HL-60/S4 (cell line): ENCODE results near the gene MAN1C1.
"Not testable (repeated sequence)": the region's sequence is repeated elsewhere in the genome, so short reads cannot be mapped to it uniquely, and the experiment has no call there.

Source experiments
- in situ Hi-C: fragments of 300-500 bp; cut with MboI; formaldehyde crosslinking; loops from 2 replicates; pipeline ENCODE4 v1.14.3; 2022; ENCODE audit warnings: low sequenced_read_pairs

The MAN1C1 gene

DNA sequence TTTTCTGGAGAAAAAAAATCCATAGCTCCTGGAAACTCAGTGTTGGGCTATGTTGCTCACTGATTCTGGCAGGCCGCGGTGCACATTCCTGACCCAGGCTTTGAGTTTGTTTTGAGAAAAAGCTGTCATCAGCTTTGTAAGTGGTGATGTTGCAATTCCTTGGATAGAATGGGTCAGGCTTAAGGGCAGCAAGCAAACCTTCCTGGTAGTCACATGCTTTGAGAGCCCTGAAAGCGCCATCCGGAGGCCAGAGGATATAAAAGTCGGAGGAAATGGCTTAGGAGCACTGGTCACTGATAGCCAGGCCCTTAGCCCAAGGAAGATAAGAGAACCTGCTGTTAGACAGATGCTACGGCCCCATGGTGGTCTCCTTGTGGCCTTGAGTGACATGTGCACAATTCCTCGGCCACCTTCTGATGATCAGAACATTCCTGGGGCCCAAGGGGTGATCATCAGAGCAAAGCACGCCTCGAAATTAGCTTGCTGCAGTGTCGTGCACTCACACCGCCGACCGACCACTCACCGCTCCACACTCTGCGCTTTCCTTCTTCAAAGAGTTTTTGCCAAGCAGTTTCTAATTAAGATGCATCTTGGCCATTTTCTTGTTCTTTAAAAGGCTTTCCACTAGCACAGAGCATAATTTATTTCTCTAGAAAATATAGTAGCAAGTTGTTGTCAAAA lies 78.6 kb downstream of the MAN1C1 start:
- in situ Hi-C loops: no loop called here

- in situ Hi-C loops: no loop called here
These were observed 79.2 kb downstream of the MAN1C1 start for GRCh38 chr1:25695771-25696311.

- in situ Hi-C loops: not testable (repeated sequence)
These were observed 80.1 kb downstream of the MAN1C1 start for GRCh38 chr1:25696643-25697042.

DNA sequence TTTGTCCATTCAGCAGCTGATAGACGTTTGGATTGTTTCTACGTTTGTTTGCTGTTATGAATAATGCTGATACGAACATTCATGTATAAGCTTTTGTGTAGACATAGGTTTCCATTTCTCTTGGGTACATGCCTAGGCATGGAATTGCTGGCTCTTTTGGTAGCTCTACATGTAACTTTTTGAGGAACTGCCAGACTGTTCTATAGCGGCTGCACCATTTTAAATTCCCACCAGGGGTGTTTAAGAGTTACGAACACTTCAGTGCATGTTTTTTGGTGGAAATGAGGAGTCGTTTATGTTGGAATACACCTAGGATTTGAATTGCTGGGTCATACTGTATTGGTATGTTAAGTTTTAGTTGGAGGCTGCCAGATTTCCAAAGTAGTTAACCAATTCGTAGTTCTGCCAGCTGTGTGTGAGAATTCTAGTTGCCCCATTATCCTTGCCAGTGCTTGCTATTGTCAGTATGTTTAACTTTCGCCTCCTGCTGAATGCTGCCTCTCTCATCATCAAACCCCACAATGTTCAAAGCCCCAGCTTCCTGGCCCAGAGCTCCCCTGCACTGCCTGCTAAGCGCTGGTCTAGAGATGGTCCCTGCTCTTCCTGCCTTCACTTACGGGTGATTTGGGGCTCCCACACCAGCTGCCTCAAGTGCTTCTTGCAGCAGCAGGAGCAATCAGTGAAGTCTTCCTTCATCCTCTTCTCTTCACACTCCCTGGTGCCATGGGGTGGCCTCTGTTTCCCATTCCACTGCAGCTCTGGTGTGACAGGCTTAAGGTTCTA lies 81.0 kb downstream of the MAN1C1 start:
- in situ Hi-C loops: no loop called here

GRCh38 chr1:25698252-25698651 lies 81.7 kb downstream of the MAN1C1 start:
- in situ Hi-C loops: no loop called here

DNA sequence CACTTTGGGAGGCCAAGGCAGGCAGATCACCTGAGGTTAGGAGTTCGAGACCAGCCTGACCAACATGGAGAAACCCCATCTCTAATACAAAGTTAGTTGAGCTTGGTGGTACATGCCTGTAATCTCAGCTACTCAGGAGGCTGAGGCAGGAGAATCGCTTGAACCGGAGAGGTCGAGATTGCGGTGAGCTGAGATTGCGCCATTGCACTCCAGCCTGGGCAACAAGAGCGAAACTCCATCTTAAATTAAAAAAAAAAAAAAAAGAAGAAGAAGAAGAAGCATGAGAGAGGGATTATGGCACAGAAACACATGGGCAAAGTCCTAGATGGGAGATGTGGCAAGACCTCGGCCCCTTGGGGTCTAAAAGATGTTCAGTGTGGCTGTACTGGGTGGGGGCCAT lies 82.5 kb downstream of the MAN1C1 start:
- in situ Hi-C loops: not testable (repeated sequence)

GRCh38 chr1:25699500-25700143 lies 83.0 kb downstream of the MAN1C1 start:
- in situ Hi-C loops: no loop called here

GRCh38 chr1:25700144-25700523 lies 83.5 kb downstream of the MAN1C1 start:
- in situ Hi-C loops: no loop called here

- in situ Hi-C loops: no loop called here
These were observed 84.0 kb downstream of the MAN1C1 start for GRCh38 chr1:25700626-25701025.

DNA sequence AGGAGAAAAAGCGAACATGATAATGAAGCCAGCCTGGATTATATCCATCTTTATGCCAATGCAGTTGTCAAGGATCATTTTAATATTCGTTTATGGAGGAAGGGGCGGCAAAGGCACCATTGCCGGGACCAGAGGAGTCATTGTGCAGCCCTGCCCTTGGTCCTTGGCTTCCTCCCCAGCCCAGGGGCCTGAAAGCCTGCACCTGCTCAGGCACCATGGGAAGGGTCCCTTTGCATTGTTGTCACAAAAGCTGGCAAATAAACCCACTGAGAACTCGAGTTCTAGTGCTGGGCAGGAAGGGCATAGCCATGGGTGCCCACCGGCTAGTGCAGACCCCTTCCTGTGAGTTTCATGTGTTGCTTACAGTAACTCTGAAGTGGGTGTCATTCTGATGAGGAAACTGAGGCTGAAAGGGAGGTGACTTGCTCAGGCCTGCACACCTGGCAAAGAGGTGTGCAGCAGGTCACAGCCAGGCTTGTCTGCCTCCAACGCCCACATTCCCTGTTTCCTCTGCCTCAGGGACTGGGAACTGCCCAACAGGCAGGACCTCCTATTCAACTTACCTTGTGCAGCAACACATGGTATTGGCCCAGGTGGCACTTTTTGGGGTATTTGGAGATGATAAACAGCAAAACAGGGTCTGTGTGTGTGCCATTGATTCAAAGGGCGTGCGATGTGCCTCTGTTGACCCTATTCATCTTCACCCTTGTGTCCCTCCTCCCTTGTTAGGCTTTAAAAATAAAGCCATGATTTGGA lies 84.6 kb downstream of the MAN1C1 start:
- in situ Hi-C loops: no loop called here

- in situ Hi-C loops: no loop called here
These were observed 85.6 kb downstream of the MAN1C1 start for GRCh38 chr1:25702101-25702775.

DNA sequence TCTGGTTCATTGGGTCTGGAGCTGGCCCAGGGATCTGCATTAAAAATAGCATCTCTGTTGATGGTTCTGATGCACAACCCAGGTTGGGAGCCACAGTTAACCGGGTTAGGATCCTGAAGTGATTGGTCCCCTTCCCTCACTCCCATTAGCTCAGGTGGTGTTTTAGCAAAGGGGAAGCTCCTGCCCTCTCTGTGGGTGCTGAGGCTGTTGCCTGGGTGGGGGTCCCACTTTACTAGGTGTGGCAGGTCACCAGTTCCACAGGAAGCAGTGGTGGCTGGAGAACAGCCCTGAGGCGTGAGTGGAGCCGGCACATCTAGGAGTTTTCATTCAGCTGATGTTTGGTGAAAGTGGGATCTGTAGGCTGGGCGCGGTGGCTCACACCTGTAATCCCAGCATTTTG lies 86.5 kb downstream of the MAN1C1 start:
- in situ Hi-C loops: no loop called here

GRCh38 chr1:25703671-25704266 lies 87.2 kb downstream of the MAN1C1 start:
- in situ Hi-C loops: no loop called here

- in situ Hi-C loops: no loop called here
These were observed 87.7 kb downstream of the MAN1C1 start for GRCh38 chr1:25704267-25704691.

DNA sequence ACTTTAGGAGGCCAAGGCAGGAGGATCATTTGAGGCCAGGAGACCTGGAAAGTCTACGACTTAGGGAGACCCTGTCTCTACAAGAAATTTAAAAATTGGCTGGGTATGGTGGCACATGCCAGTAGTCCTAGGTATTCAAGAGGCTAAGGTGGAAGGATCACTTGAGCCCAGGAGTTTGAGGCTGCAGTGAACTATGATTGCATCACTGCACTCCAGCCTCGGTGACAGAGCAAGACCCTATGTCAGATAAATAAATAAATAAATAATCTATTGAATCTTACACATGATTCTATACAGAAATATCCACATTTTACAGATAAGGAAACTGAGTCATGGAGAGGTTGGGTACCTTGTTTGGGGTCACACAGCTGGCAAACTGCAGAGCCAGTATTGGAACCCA lies 89.1 kb downstream of the MAN1C1 start:
- in situ Hi-C loops: no loop called here

DNA sequence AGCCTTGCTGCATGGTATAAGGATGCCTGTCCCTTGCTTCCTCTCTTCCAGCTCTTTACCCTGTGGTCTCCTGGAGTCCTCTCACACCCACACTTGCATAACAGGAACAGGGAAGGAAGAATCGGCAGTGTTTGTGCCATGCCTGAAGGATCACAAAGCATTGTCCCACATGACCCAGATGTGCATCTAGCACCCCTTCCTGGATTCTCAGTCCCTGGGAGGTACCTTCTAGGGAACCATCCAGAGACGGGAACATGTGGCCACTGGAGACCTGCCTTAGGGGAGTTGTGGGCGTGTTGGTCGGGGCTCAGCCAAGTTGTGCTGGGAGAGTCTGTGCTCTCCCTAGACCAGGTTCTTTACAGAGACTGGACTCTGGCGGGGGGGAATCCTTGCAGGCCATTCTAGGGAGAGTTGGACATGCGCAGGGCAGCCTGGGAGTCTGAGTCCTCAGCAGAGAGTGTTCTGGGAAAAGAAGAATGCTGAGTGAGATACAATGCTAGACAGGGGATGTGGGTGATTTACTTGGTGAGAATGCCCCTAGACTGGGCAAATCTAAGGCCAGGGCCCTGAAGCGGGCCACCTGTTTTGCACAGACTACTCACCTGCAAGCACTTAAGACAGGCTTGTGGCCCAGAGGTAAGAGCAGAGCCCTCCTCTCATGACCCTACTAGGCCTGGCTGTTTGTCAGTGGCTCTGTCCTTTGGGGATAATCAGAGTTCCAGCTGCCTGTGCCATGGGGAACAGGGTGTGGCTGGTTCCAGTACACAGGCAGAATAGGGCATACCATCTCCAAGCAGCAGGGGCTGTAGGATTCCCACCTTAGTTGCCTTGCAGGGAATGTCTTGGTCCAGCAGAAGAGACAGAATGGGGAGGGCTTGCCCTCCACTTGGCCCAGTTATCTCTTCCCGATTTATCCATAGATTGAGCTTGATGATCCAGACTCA lies 89.8 kb downstream of the MAN1C1 start:
- in situ Hi-C loops: no loop called here

DNA sequence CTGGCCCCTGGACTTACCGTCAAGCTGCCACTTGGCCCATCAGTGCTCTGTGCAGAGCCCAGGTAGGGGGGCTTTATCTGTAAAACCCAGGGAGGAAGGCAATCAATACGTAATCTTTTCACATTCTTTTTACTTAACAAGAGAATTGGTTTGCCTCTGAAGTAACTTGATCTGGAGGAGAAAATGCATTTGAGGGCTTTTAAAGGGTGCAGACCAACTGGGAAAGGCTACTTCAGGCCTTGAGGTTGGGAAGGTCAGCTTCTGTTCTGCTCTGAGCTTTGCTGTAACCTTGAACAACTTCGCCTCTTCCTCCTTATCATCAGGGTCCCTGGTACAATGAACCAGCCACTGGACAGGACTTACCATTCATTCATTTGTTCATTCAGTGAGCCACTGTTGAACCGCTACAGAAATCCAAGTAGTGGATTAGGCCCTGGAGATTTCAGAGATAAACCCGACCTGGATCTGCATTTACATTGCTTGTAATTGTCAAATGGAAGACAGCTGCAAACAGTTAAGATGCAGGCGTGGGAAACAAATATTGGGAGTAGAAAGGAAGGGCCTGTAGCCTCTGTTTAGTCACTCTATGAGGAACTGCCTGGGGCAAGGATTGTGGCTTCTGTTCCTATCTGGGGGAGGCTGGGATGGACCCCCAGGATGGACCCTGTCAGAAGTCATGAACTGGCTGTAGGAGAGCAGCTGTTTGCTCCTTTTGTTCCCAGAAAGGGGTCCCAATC lies 90.9 kb downstream of the MAN1C1 start:
- in situ Hi-C loops: no loop called here
